Neuronal stem cell (in vitro differentiated cells): Measurements from ENCODE around the gene TTC33.

ENCODE experiments used
- DNase-seq: peaks from one replicate; pipeline ENCODE4 v3.0.0-alpha.2; 2013; ENCODE audit warnings: low spot score
- H2AFZ ChIP-seq: one replicate; pipeline ENCODE4 v1.6.1; 2013; ENCODE audit warnings: mild to moderate bottlenecking, low read length, inconsistent platforms
- H2AK5ac ChIP-seq: 2 replicates; pipeline ENCODE4 v1.6.1; 2013; ENCODE audit warnings: low read depth, mild to moderate bottlenecking, inconsistent platforms, low read length, moderate library complexity, mixed read lengths
- H2BK120ac ChIP-seq: 2 replicates; pipeline ENCODE4 v1.6.1; 2013; ENCODE audit warnings: low read depth, mild to moderate bottlenecking, inconsistent platforms, low read length, moderate library complexity, mixed read lengths
- H2BK12ac ChIP-seq: one replicate; pipeline ENCODE4 v1.6.1; 2013; ENCODE audit warnings: low read length, inconsistent platforms
- H2BK15ac ChIP-seq: 2 replicates; pipeline ENCODE4 v1.6.1; 2013; ENCODE audit warnings: mild to moderate bottlenecking, low read length, inconsistent platforms, mixed read lengths
- H2BK5ac ChIP-seq: one replicate; pipeline ENCODE4 v1.6.1; 2013; ENCODE audit warnings: inconsistent platforms, mild to moderate bottlenecking, low read length, moderate library complexity
- H3K14ac ChIP-seq: one replicate; pipeline ENCODE4 v1.6.1; 2013; ENCODE audit warnings: low read length, inconsistent platforms
- H3K18ac ChIP-seq: 2 replicates; pipeline ENCODE4 v1.6.1; 2013; ENCODE audit warnings: low read length, inconsistent platforms
- H3K23ac ChIP-seq: 2 replicates; pipeline ENCODE4 v1.6.1; 2013; ENCODE audit warnings: low read depth, mild to moderate bottlenecking, mixed read lengths, low read length, inconsistent platforms; ENCODE audit not compliant: poor library complexity
- H3K27ac ChIP-seq: replicated peaks from 3 replicates; pipeline ENCODE4 v1.5.1; 2013; ENCODE audit warnings: low read length, inconsistent platforms
- H3K27me3 ChIP-seq, 3 experiments: 2 replicates each; pipeline ENCODE4 v1.6.1; 2013; ENCODE audit warnings: low read length in 3 of 3, mild to moderate bottlenecking in 2 of 3, inconsistent platforms in 1 of 3, low read depth in 1 of 3, mixed read lengths in 1 of 3, moderate library complexity in 1 of 3; ENCODE audit not compliant: control insufficient read depth in 3 of 3, insufficient read depth in 3 of 3
- H3K36me3 ChIP-seq, 2 donors: replicated peaks in 1 of 2; 2 replicates each; pipeline ENCODE4 v1.6.1; 2013; ENCODE audit warnings: low read length in 2 of 2; ENCODE audit not compliant: control insufficient read depth in 2 of 2, insufficient read depth in 2 of 2
- H3K4ac ChIP-seq: 2 replicates; pipeline ENCODE4 v1.6.1; 2013; ENCODE audit warnings: inconsistent platforms, mild to moderate bottlenecking, low read length, moderate library complexity
- H3K4me1 ChIP-seq, 2 donors: 1 replicate in 1 of 2; 2 replicates in 1 of 2; pipeline ENCODE4 v1.6.1; 2013; ENCODE audit warnings: low read length in 2 of 2, low read depth in 1 of 2; ENCODE audit not compliant: control insufficient read depth in 2 of 2, insufficient read depth in 1 of 2
- H3K4me2 ChIP-seq: one replicate; pipeline ENCODE4 v1.6.1; 2013; ENCODE audit warnings: mild to moderate bottlenecking, low read length, inconsistent platforms; ENCODE audit not compliant: insufficient read depth, poor library complexity, severe bottlenecking
- H3K4me3 ChIP-seq, 2 donors: 2 replicates each; pipeline ENCODE4 v1.5.1; 2013; ENCODE audit warnings: low read length in 2 of 2, mild to moderate bottlenecking in 2 of 2, inconsistent platforms in 1 of 2, moderate library complexity in 1 of 2
- H3K79me1 ChIP-seq: one replicate; pipeline ENCODE4 v1.6.1; 2013; ENCODE audit warnings: low read depth, mild to moderate bottlenecking, inconsistent platforms, low read length, moderate library complexity
- H3K9ac ChIP-seq: one replicate; pipeline ENCODE4 v1.6.1; 2013; ENCODE audit warnings: mild to moderate bottlenecking, low read depth, low read length, inconsistent platforms; ENCODE audit not compliant: poor library complexity
- H3K9me3 ChIP-seq, 2 donors: replicated peaks in 1 of 2; 2 replicates each; pipeline versions ENCODE3 to v1.6.1; 2013; ENCODE audit warnings: low read length in 2 of 2, mild to moderate bottlenecking in 2 of 2, inconsistent platforms in 1 of 2, low read depth in 1 of 2, mixed read lengths in 1 of 2, moderate library complexity in 1 of 2; ENCODE audit not compliant: control insufficient read depth in 2 of 2, insufficient read depth in 1 of 2
- H4K8ac ChIP-seq: one replicate; pipeline ENCODE4 v1.6.1; 2013; ENCODE audit warnings: low read depth, mild to moderate bottlenecking, inconsistent platforms, low read length, moderate library complexity
- H4K91ac ChIP-seq: one replicate; pipeline ENCODE4 v1.6.1; 2013; ENCODE audit warnings: low read length, low read depth, mild to moderate bottlenecking, inconsistent platforms; ENCODE audit not compliant: poor library complexity
- WGBS, 2 donors: extraction: QIAGEN DNeasy Blood & Tissue Kit; methylation state at CpG; one replicate each; pipeline ENCODE4 v1.1.7; 2013; ENCODE audit warnings: missing lambda C conversion rate in 2 of 2, mixed read lengths in 1 of 2; ENCODE audit not compliant: insufficient read length in 2 of 2, insufficient replicate concordance in 1 of 2; ENCODE audit errors: extremely low coverage in 2 of 2; 5-methylcytosine and 5-hydroxymethylcytosine counted together

Gene TTC33

DNA sequence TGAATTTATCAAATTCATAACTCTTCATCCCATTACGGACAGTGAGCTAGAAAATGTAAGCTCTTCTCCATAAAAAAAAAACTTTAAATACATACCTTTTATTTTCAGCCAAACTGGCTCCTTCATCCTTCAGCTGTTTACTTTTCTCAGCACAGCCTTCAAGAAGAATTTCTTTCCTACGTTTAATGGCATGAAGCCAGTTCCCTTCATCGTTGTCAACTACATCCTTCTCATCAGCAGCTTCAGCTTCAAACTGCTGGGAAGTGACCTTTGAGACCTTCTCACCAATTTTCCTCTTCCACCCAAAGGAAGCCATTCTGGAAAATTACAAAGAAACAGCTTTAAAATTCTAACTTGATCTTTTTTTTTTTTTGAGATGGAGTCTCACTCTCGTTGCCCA is 9.1 kb downstream of the TTC33 start:
- H2BK15ac ChIP-seq, result no peak overlapping the region
- peaks cover 0 to 35% of the 10 kb centered on the region in 2 donors for H3K36me3 ChIP-seq
- H2BK12ac ChIP-seq, result no peak overlapping the region
- no peak overlapping the region for H3K27ac ChIP-seq
- H2BK120ac ChIP-seq, result no peak overlapping the region
- no peak overlapping the region for H2BK5ac ChIP-seq
- H3K4me3 ChIP-seq, result no peak overlapping the region
- H3K9ac ChIP-seq, result no peak overlapping the region
- H3K27me3 ChIP-seq, result no peaks in the 10 kb centered on the region
- no peak overlapping the region for H3K23ac ChIP-seq
- no peak overlapping the region for H4K91ac ChIP-seq
- no peak overlapping the region for H2AFZ ChIP-seq
- no peak overlapping the region for H3K4ac ChIP-seq
- H3K18ac ChIP-seq, result no peak overlapping the region
- H3K79me1 ChIP-seq, result peaks cover 2% of the 10 kb centered on the region
- no peak overlapping the region for H3K4me2 ChIP-seq
- no CpG with 5 or more reads among the region's 4 CpGs for WGBS, 2 donors
- DNase-seq, result no peak
- no peak overlapping the region for H3K14ac ChIP-seq
- peaks cover 0 to 5% of the 10 kb centered on the region in 2 donors for H3K9me3 ChIP-seq
- H3K4me1 ChIP-seq, result no peaks in the 10 kb centered on the region
- H2AK5ac ChIP-seq, result no peak overlapping the region
- no peak overlapping the region for H4K8ac ChIP-seq

DNA sequence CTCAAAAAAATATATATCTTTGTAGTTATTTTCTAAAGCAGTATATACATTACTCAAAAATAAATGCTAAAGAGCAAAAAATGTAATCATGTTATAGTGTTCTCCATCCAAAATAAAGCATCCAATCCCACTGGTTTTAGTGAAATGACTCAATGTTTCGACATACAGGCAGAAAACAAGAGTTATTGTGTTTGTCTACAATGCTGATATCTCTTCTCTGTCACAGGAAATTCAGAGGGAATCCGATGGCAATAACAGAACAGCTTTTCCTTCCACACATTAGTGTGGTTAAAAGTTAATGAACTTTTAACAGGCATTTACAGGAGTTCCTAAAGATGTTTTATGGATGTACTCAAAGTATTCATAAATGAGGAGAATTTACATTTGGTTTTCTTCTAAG is 12.0 kb downstream of the TTC33 start:
- Histone ChIP-seq H3K18ac (no peak overlapping the region), H2AK5ac (no peak overlapping the region), H3K36me3 (peaks cover 8 to 61% of the 10 kb centered on the region in 2 donors), H3K4ac (no peak overlapping the region), H3K9me3 (peaks cover 1 to 21% of the 10 kb centered on the region in 2 donors), H3K4me2 (no peak overlapping the region), H2BK120ac (no peak overlapping the region), H2BK15ac (no peak overlapping the region), H3K9ac (no peak overlapping the region), H3K4me1 (no peaks in the 10 kb centered on the region), H2BK5ac (no peak overlapping the region), H2BK12ac (no peak overlapping the region), H3K27ac (no peak overlapping the region), H3K23ac (no peak overlapping the region), H3K27me3 (no peaks in the 10 kb centered on the region), H4K8ac (no peak overlapping the region), H4K91ac (no peak overlapping the region), H3K4me3 (no peak overlapping the region), H2AFZ (no peak overlapping the region), H3K79me1 (peaks cover 2% of the 10 kb centered on the region), H3K14ac (no peak overlapping the region)
- no CpG with 5 or more reads among the region's 2 CpGs for whole genome bisulfite sequencing, 2 donors
- no peak for DNase-seq

DNA sequence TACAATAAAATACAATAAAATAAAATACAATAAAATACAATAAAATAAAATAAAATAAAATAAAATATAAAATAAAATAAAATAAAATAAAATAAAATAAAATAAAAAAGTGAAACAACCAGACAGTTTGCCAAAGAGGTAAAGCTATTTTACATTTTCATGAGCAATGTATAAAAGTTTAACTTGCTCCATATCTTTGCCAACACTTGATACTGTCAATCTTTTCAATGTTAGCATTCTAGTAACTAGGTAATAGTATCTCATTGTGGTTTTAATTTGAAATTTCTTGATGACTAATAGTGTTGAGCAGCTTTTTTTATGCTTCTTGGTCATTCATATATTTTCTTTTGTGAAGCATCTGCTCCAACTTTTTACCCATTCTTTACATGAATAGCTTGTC is 17.3 kb downstream of the TTC33 start:
- H3K23ac ChIP-seq, result no peak overlapping the region
- H3K27ac ChIP-seq, result no peak overlapping the region
- no peaks in the 10 kb centered on the region for H3K4me1 ChIP-seq
- H4K8ac ChIP-seq, result no peak overlapping the region
- no peak overlapping the region for H3K14ac ChIP-seq
- H2BK5ac ChIP-seq, result no peak overlapping the region
- DNase-seq, result no peak
- no peak overlapping the region for H3K4me2 ChIP-seq
- H3K9me3 ChIP-seq, result peaks cover 1 to 23% of the 10 kb centered on the region in 2 donors
- no peak overlapping the region for H3K4ac ChIP-seq
- H2BK15ac ChIP-seq, result no peak overlapping the region
- no peaks in the 10 kb centered on the region for H3K79me1 ChIP-seq
- H3K18ac ChIP-seq, result no peak overlapping the region
- H2BK12ac ChIP-seq, result no peak overlapping the region
- H2AK5ac ChIP-seq, result no peak overlapping the region
- no peak overlapping the region for H2BK120ac ChIP-seq
- no peaks in the 10 kb centered on the region for H3K27me3 ChIP-seq
- H2AFZ ChIP-seq, result no peak overlapping the region
- no peak overlapping the region for H3K9ac ChIP-seq
- peaks cover 8 to 38% of the 10 kb centered on the region in 2 donors for H3K36me3 ChIP-seq
- no peak overlapping the region for H4K91ac ChIP-seq
- no peak overlapping the region for H3K4me3 ChIP-seq

DNA sequence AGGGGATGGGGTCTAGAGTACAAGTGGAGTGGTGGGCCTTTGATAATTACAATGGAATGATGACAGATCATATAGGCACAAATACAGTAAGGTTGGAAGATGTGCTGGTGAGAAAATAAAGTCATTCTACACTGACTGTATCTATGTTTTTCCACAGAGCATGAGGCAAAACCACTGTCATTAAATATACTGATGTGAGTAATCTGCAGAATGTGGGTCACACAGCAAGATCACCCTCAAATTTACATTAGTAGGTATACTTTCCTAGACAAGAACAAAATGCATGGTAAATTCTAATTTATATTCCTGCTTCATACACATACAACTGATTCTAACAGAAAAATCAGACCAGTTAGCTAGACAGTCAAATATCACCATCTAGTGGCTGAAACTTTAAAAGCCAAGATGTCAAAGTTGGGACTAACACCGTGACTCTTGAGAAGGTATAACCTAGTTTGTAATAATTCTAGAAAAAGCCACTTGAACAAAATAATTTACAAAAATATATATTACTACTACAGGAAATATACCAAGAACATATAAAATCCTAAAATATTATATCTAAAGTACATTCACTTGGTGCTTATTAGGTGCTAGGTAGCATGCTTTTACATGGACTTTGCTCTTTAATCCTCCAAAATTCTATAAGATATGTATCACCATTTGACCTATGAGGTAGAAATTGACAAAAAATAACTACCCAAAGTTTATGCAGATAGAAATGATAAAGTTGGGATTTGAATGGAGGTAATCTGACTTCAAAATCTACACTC is 19.5 kb downstream of the TTC33 start:
- peaks cover 0 to 19% of the 10 kb centered on the region in 2 donors for H3K9me3 ChIP-seq
- no peaks in the 10 kb centered on the region for H3K4me1 ChIP-seq
- no peak overlapping the region for H3K23ac ChIP-seq
- H3K79me1 ChIP-seq, result peaks cover 1% of the 10 kb centered on the region
- no peak overlapping the region for H2BK5ac ChIP-seq
- H2BK12ac ChIP-seq, result no peak overlapping the region
- no peak overlapping the region for H3K27ac ChIP-seq
- no peak overlapping the region for H3K4ac ChIP-seq
- WGBS, 2 donors, result no CpG with 5 or more reads among the region's 1 CpG
- H3K4me3 ChIP-seq, result no peak overlapping the region
- DNase-seq, result peak; percentile 27
- H3K14ac ChIP-seq, result no peak overlapping the region
- H3K9ac ChIP-seq, result no peak overlapping the region
- no peak overlapping the region for H4K8ac ChIP-seq
- no peak overlapping the region for H2BK15ac ChIP-seq
- H3K27me3 ChIP-seq, result no peaks in the 10 kb centered on the region
- H2BK120ac ChIP-seq, result no peak overlapping the region
- H4K91ac ChIP-seq, result no peak overlapping the region
- peaks cover 5 to 25% of the 10 kb centered on the region in 2 donors for H3K36me3 ChIP-seq
- H3K18ac ChIP-seq, result no peak overlapping the region
- no peak overlapping the region for H2AFZ ChIP-seq
- H3K4me2 ChIP-seq, result no peak overlapping the region
- no peak overlapping the region for H2AK5ac ChIP-seq
